AG09309 (cell line): ENCODE data around the gene ADAMTS12.

Experiments
- DNase-seq: peaks from one replicate; pipeline ENCODE4 v3.0.0-alpha.2; 2010; ENCODE audit warnings: low read depth
- H3K4me3 ChIP-seq: 2 replicates; pipeline ENCODE4 v1.5.1; 2011; ENCODE audit warnings: mild to moderate bottlenecking, low read depth, low read length, moderate library complexity; ENCODE audit not compliant: control insufficient read depth
- TF ChIP-seq, protein P1 (sequence below): IDR thresholded peaks from 2 replicates; pipeline ENCODE4 v1.5.1; 2011; ENCODE audit warnings: mild to moderate bottlenecking, low read depth, low read length, inconsistent platforms; ENCODE audit not compliant: insufficient read depth, control insufficient read depth; ENCODE audit errors: missing control alignments

The ADAMTS12 gene

DNA sequence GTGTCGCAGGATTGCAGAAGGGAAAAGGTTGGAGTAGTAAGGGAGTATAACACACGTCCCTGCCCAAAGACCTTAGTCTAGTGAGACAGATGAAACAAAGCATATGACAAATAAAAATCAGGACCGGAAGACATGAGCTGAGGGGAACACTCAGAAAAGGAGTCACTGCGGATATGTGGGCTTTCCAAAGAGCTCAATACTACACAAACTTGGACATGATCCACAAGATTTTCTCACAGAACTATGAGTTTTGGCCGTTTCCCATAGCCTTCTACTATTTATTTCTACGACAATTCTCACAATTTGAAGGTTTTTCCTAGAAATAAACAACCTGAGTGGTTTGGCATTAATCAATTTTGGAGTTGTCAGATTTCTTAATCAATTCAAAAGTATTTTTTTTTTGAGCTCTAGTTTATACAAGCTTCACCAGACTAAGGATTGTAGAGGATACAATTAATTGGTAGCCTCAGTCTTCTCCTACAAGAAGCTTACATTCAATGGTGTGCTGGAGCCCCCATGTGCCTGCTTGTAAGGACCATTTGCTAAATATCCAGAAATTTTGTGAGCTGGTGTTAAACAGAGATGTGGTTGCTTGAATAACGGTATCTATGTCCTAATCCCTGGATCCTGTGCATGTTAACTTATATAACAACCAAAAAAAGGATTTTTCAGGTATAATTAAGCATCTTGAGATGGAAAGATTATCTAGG lies 91.4 kb downstream of the ADAMTS12 start:
- TF ChIP-seq, protein P1, sequence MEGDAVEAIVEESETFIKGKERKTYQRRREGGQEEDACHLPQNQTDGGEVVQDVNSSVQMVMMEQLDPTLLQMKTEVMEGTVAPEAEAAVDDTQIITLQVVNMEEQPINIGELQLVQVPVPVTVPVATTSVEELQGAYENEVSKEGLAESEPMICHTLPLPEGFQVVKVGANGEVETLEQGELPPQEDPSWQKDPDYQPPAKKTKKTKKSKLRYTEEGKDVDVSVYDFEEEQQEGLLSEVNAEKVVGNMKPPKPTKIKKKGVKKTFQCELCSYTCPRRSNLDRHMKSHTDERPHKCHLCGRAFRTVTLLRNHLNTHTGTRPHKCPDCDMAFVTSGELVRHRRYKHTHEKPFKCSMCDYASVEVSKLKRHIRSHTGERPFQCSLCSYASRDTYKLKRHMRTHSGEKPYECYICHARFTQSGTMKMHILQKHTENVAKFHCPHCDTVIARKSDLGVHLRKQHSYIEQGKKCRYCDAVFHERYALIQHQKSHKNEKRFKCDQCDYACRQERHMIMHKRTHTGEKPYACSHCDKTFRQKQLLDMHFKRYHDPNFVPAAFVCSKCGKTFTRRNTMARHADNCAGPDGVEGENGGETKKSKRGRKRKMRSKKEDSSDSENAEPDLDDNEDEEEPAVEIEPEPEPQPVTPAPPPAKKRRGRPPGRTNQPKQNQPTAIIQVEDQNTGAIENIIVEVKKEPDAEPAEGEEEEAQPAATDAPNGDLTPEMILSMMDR, result no peak
- DNase-seq, result no peak
- no peak overlapping the region for H3K4me3 ChIP-seq

DNA sequence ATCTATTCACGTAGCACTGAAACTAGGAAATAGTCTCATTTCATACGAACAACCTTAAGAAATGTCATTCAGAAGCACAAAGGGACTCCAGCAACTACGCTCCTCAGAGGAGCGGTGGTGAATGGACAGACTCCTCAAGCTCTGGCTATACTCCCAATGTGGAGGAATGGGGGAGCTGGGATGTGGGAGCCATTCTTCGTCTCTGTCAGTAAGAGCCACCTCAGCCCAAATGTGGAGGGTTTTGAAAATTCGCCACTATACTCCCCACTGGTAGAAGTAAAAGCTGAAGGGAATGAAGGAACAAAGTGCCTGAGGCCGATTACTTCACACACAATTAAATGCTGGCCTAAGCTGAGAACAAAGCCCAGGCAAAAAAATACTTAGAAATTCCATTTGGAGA lies 96.3 kb downstream of the ADAMTS12 start:
- TF ChIP-seq, protein P1, result no peak
- DNase-seq, result no peak
- H3K4me3 ChIP-seq, result no peak overlapping the region

DNA sequence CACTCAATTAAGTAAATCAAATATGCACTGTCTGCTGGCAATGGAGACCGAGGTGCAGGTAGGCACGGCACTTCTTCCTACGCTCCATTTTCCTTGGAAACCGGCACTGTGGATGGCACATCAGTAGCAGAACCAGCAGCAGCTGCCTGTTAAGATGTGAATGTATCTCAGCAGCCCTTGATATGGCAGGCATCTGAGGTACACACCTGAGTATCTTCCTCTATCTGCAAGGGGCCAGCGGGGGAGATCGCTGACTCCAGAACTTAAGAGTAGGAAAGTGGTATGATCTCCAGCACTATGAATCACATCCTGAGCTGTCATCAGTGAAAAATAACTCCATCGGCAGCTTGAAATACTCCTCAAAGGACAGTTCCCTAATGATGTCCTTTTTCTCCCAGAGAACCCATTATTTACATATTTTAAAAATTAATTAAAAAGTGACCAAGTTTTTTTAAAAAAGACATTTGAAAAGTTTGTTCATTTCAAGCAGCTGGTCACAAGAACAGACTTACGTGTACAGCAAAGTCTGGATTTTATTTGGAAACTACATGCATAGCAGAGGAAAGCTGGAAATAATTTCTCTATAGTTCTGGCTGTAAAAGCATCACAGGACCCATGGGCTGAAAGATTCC lies 97.1 kb downstream of the ADAMTS12 start:
- H3K4me3 ChIP-seq, result no peak overlapping the region
- TF ChIP-seq, protein P1, result no peak
- no peak for DNase-seq

DNA sequence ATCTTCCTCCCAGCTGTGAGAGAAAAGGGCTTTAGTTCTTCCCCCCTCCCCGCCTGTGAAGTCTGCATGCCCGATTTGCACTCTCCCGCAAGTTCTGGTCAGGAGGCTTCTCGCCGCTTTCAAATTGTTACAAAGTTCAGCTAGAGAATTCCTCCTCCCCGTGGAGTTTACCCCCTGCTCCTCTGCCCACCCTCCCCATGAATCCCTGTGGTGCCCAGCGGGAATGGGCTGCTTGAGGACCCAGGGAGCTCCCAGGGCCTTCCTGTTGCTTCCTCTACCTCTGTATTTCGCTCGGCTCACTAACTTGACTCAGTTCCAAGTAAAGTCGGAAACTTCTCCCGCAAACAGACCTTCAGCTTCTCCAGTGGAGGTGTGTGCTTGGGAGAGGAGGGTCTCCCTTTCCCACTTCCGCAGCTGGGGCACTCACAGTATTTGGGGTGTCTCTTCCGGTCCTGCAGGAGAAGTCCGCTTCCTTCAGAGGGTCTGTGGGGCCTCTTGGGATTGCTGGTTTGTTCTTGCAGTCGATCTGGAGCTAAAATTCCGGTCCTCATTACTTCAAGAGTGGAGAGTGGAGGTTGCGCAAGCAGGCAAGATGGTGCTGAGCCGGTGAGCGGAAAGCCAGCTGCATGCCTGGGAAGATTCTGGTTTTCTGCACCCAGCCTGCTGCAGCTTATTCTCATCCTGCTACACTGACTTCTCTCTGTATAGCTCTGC lies 97.8 kb downstream of the ADAMTS12 start:
- no peak for DNase-seq
- TF ChIP-seq, protein P1, result no peak
- H3K4me3 ChIP-seq, result no peak overlapping the region

DNA sequence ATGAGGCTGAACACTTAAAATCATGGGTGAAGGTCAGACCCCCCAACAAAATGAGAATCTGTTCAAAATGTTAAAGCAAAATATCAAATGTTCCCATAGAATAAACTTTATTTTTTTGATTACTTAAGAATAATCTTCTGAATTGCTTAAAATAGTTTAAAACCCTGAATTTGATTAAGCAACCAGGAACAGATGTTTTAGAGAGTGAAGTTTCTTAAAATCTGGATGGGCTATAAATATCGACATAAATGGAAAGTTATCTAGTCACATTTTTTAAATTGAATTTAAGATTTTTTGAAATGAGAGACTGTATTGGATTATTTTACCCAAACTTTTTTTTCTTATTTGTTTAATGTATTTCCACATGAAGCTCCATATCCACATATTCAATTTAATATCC lies 98.5 kb downstream of the ADAMTS12 start:
- DNase-seq, result no peak
- H3K4me3 ChIP-seq, result no peak overlapping the region
- TF ChIP-seq, protein P1, result no peak

DNA sequence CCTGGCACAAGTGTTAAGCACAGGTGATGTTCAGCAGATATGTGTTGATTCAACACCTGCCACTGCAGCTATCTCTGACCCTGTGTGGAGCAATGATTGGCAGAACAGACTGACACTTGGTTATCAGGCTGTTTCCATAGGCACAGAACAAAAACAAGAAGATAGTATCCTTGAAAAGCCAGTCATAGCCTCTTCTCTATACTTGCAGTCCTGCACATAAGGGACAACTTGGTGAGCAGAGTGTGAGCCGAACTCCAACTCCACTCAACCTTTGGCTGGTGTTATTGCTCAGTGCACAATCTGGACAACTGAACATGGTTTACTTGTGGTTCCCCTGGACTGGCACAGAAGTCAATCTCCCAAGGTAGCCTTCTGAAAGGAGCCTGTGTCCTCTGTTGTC lies 99.2 kb downstream of the ADAMTS12 start:
- DNase-seq, result no peak
- no peak overlapping the region for H3K4me3 ChIP-seq
- TF ChIP-seq, protein P1, result no peak
